CD4-positive, CD25-positive, alpha-beta regulatory T cell (primary cell): ENCODE measurements around the gene PIGX. TPM values are rescaled to one million over a fixed set of nuclear protein-coding genes. Genes with fewer than 3 reads are reported as not detected.
A peak's percentile ranks its signal among the peaks of the same experiment; 100 is the strongest.
"Not testable (repeated sequence)": the region's sequence is repeated elsewhere in the genome, so short reads cannot be mapped to it uniquely, and the experiment has no call there.

ENCODE experiments used
- ATAC-seq, 2 donors: fragments of 150-1000 bp; cut with Tn5 transposase; one replicate each; pipeline ENCODE4 v1.10.0; 2021; ENCODE audit warnings: low read depth in 2 of 2, moderate number of reproducible peaks in 2 of 2, moderate library complexity in 1 of 2
- DNase-seq, 3 donors: peaks; one replicate each; pipeline versions ENCODE4 v3.0.0 to v3.0.0-alpha.2; 2012 to 2022; ENCODE audit warnings: mixed read lengths in 1 of 3
- H3K27ac ChIP-seq: one replicate; pipeline ENCODE4 v1.7.0; 2013; ENCODE audit warnings: mild to moderate bottlenecking, low read length; ENCODE audit not compliant: insufficient read depth, poor library complexity, severe bottlenecking
- H3K27me3 ChIP-seq: one replicate; pipeline ENCODE4 v1.7.0; 2013; ENCODE audit warnings: low read length; ENCODE audit not compliant: control insufficient read depth, insufficient read depth
- H3K36me3 ChIP-seq: one replicate; pipeline ENCODE4 v1.7.0; 2013; ENCODE audit warnings: mild to moderate bottlenecking, low read length, moderate library complexity; ENCODE audit not compliant: control insufficient read depth, insufficient read depth
- H3K4me1 ChIP-seq: 2 replicates; pipeline ENCODE4 v1.7.0; 2013; ENCODE audit warnings: mild to moderate bottlenecking, low read length; ENCODE audit not compliant: insufficient read depth, control insufficient read depth, poor library complexity, severe bottlenecking
- H3K4me3 ChIP-seq: one replicate; pipeline ENCODE4 v1.7.0; 2013; ENCODE audit warnings: low read depth, mild to moderate bottlenecking, low read length, moderate library complexity
- H3K9me3 ChIP-seq, 2 experiments: 1 replicate in 1 of 2; 2 replicates in 1 of 2; pipeline ENCODE4 v1.7.0; 2013; ENCODE audit warnings: low read length in 2 of 2, mild to moderate bottlenecking in 1 of 2, moderate library complexity in 1 of 2; ENCODE audit not compliant: control insufficient read depth in 2 of 2
- H3K27ac Mint-ChIP-seq, 3 donors: one replicate each; pipeline ENCODE4 v1.8.0; 2020 to 2022; ENCODE audit warnings: mild to moderate bottlenecking in 3 of 3, mixed read lengths in 3 of 3, moderate library complexity in 2 of 3
- H3K27me3 Mint-ChIP-seq: one replicate; pipeline ENCODE4 v1.8.0; 2022; ENCODE audit warnings: mild to moderate bottlenecking, mixed read lengths
- H3K36me3 Mint-ChIP-seq: one replicate; pipeline ENCODE4 v1.8.0; 2020; ENCODE audit warnings: mixed read lengths
- H3K4me1 Mint-ChIP-seq, 4 donors: one replicate each; pipeline ENCODE4 v1.8.0; 2020 to 2022; ENCODE audit warnings: mixed read lengths in 4 of 4, mild to moderate bottlenecking in 1 of 4
- H3K4me3 Mint-ChIP-seq, 4 donors: one replicate each; pipeline ENCODE4 v1.8.0; 2020 to 2022; ENCODE audit warnings: mild to moderate bottlenecking in 4 of 4, mixed read lengths in 4 of 4, moderate library complexity in 3 of 4
- H3K9me3 Mint-ChIP-seq, 7 donors: one replicate each; pipeline ENCODE4 v1.8.0; 2020 to 2022; ENCODE audit warnings: mixed read lengths in 7 of 7, mild to moderate bottlenecking in 3 of 7, moderate library complexity in 2 of 7
- polyA plus RNA-seq, 4 donors: library from polyadenylated mRNA; unstranded; fragments of 300-500 nt; fragmentation: Illumina TruSeq; gene quantifications; one replicate each; pipeline ENCODE4 v1.2.3, GENCODE V29; 2021
- total RNA-seq: library from RNA; stranded (reverse); gene quantifications from one replicate; pipeline ENCODE4 v1.2.3, GENCODE V29; 2022

PIGX gene
- total and polyA plus RNA-seq, 5 donors from 2014 or later, result 17.2 to 40.4 (median 24.6) TPM

DNA sequence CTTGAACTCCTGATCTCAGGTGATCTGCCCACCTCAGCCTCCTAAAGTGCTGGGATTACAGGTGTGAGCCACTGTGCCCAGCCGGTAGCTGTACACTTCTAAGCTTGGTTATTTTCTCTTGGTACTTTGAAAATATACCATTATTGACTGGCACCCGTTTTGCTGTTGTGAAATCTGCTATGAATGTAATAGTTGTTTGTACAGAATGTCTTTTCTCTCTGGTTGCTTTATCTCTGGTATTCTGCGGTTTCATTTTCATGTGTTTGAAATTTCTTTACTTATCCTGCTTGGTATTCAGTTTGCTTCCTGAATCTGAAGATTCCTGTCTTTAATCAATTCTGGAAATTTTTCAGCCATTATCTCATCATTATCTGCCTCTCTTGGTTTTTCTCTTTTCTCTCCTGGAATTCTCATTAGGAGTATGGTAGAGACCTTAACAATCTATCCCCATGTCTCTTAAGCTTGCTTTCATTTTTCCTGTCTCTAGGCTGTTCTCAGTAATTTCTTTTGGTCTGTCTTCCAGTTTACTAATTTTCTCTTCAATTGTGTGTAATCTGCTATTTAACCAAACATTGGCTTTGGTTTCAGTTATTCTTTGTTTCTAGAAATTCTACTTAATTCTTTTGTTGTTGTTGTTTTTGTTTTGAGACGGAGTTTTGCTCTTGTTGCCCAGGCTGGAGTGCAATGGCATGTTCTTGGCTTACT lies 24.6 kb downstream of the PIGX start:
- Histone ChIP-seq H3K27me3 (no peaks in the 10 kb centered on the region), H3K27ac (no peak overlapping the region), H3K4me3 (no peak overlapping the region), H3K9me3 (no peaks in the 10 kb centered on the region), H3K4me1 (peaks cover 7% of the 10 kb centered on the region), H3K36me3 (peaks cover 2% of the 10 kb centered on the region)
- Mint-ChIP-seq H3K36me3 (peaks cover 5% of the 10 kb centered on the region), H3K4me3 (peak overlapping the region in 2 of 4 donors; percentile 3 to 43), H3K27me3 (no peaks in the 10 kb centered on the region), H3K27ac (no peak overlapping the region), H3K4me1 (peaks cover 6 to 32% (median 20%) of the 10 kb centered on the region in 4 donors), H3K9me3 (no peaks in the 10 kb centered on the region)
- DNase-seq, result no peak
- no peak for ATAC-seq

DNA sequence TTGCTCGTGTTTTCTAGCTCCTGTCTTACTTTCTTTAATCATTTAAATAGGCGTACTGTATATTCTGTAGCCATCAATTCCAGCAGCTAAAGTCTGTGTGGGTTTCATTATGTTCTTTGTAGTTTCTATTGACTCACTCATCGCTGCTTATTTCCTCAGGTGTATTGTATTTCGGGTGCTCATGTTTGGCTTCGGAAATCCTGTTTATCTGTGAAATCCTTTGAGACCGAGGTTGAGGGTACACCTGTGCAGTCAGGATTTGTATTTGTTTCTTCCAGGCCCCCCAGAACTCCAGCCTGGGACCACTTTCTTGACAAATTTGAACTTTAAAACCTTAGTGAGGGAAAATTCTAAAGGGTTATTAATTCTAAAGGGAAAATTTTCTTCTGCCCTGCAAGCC lies 25.5 kb downstream of the PIGX start:
- no peak overlapping the region for H3K4me3 ChIP-seq
- H3K9me3 Mint-ChIP-seq, result no peaks in the 10 kb centered on the region
- no peaks in the 10 kb centered on the region for H3K27me3 Mint-ChIP-seq
- no peak overlapping the region for H3K27ac ChIP-seq
- peak overlapping the region in 1 of 3 donors; percentile 76 for H3K27ac Mint-ChIP-seq
- ATAC-seq (no peak), DNase-seq (no peak)
- peaks cover 7 to 33% (median 22%) of the 10 kb centered on the region in 4 donors for H3K4me1 Mint-ChIP-seq
- no peak overlapping the region for H3K4me3 Mint-ChIP-seq
- peaks cover 2% of the 10 kb centered on the region for H3K36me3 ChIP-seq
- no peaks in the 10 kb centered on the region for H3K27me3 ChIP-seq
- H3K9me3 ChIP-seq, result no peaks in the 10 kb centered on the region
- peaks cover 12% of the 10 kb centered on the region for H3K4me1 ChIP-seq
- peaks cover 5% of the 10 kb centered on the region for H3K36me3 Mint-ChIP-seq

DNA sequence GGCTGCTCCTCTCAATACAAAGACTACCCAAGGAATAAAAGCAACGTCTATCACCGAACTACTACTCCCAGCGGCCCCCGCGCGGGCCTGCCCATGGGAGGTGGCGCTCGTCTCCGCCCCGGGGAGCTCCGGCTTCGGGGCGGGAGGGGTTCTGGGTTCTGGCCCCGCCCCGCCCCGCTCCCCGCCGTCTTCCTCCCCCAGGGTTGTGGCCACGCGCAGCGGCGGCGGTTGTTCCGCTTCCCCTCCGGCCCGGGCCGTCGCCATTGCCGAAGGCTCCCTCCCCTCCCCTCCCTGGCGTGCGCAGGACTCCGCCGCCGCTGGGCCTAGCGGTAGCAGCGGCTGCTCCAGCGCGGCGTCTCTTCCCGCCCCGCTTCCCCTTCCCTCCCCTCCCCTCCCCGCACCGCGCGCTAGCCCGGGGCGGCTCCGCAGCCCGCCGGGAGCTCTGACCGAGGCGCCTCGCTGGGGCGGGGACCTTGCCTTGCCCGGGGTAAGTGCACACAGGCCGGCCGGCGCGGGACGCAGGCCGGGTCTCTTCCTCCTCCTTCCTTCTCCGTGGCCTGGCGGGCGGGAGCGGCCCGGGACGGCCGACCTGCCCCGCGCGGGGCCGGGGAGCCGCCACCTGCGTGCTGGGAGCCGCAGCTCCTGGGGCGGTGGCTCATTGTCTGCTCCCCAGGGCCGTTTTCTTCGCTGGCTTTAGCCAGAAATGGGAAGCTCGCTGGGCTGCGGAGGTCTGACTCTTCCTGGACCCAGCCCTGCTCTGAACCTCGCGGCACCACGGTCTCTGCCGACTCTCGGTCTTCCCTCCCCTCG lies 27.7 kb downstream of the PIGX start, which contains the start of gene PAK2:
TSS of gene PAK2 (plus strand) at position 187 of the 810 bp plus-strand sequence. CDS start 42,790 bp downstream, outside the sequence.
- peak within 1 kb of the TSS; percentile 95 for H3K4me3 ChIP-seq
- no peaks in the 10 kb centered on the region for H3K9me3 Mint-ChIP-seq
- peaks cover 17 to 47% (median 36%) of the 10 kb centered on the region in 4 donors for H3K4me1 Mint-ChIP-seq
- peak within 1 kb of the TSS; percentile 90 to 99 (median 99) for H3K4me3 Mint-ChIP-seq
- H3K27ac ChIP-seq, result peak within 1 kb of the TSS; percentile 95
- H3K27me3 Mint-ChIP-seq, result no peaks in the 10 kb centered on the region
- ATAC-seq, result peak; percentile 89 to 91
- H3K36me3 ChIP-seq, result peaks cover 3% of the 10 kb centered on the region
- no peaks in the 10 kb centered on the region for H3K27me3 ChIP-seq
- peak within 1 kb of the TSS; percentile 98 to 100 (median 98) for H3K27ac Mint-ChIP-seq
- H3K36me3 Mint-ChIP-seq, result no peaks in the 10 kb centered on the region
- peaks cover 21% of the 10 kb centered on the region for H3K4me1 ChIP-seq
- DNase-seq, result peak; percentile 86 to 94 (median 90)
- no peaks in the 10 kb centered on the region for H3K9me3 ChIP-seq

DNA sequence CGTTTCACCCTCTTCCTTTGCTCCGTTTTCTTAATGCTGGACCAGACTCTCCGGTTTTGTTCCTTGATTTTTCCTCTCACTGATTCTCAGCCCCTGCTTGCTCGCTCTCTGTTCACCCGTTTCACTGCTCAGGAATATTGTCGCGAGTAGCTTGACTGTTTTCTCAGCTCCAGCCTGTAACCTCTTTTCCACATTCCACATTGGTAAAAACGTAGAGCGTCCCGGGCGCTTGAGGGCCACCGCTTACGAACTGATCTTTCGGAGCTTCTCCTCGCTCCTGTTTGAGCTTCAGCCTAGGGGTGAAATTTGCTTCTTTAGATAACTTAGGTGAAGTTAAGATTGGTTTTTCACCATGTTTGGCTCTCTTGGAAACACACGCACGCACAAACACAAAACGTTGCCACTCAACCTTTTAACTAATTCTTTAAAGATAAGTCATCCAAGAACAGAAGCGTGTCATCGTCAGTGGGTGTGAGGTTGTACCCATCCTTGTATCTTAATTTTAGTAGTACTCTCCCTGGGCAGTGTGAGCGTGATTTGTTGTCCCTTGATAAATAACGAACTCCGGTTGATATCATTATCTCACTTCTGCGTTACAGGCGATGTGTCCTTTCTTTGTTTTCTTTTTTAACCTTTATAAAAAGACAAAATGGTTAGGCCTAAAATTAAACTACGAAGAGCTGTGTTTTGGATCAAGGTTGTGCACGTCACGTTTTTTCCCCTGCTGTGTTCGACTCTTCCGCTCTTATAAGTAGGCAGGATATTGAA lies 28.5 kb downstream of the PIGX start:
- ATAC-seq (peak in 1 of 2 donors; percentile 20), DNase-seq (peak; percentile 6 to 83 (median 73))
- no peaks in the 10 kb centered on the region for H3K27me3 Mint-ChIP-seq
- H3K36me3 Mint-ChIP-seq, result no peaks in the 10 kb centered on the region
- Histone ChIP-seq H3K4me1 (peaks cover 21% of the 10 kb centered on the region), H3K36me3 (peaks cover 3% of the 10 kb centered on the region), H3K9me3 (no peaks in the 10 kb centered on the region), H3K27ac (peak overlapping the region; percentile 95), H3K4me3 (peak overlapping the region; percentile 95), H3K27me3 (no peaks in the 10 kb centered on the region)
- H3K4me3 Mint-ChIP-seq, result peak overlapping the region; percentile 90 to 99 (median 99)
- peaks cover 17 to 52% (median 38%) of the 10 kb centered on the region in 4 donors for H3K4me1 Mint-ChIP-seq
- H3K9me3 Mint-ChIP-seq, result no peaks in the 10 kb centered on the region
- H3K27ac Mint-ChIP-seq, result peak overlapping the region; percentile 98 to 100 (median 98)

DNA sequence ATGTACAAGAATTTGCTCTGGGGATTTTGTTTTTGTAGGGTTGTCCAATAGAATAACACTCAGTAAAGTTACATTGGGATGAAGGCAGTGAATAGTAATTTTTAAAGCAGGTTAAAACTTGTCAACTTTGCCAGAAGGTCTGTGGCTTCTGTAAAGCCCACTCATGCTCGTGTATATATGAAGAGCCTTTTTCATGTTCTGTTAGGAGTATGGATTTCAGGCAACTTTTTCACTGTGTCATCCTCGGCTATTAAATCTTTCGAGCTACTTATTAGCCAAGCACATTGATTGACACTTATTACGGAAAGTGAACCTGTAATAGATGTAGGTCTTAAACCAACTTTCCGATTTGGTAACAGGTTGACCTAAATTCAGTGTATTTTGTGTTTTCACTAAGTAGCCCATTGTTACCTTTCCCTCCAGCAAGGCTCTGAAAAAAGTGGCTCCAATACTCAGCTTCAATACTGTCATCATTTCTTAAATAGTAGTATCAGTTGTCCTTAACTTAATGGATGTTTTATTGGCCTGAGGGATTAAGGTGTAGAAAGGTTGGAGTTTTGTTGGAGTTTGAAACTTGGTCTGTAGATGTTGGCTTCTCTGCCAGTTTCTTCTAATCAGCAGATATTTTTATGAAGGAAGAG lies 29.2 kb downstream of the PIGX start:
- Histone ChIP-seq H3K27me3 (no peaks in the 10 kb centered on the region), H3K9me3 (no peaks in the 10 kb centered on the region), H3K36me3 (peaks cover 7% of the 10 kb centered on the region), H3K27ac (peak overlapping the region; percentile 95), H3K4me3 (peak overlapping the region; percentile 95), H3K4me1 (peaks cover 24% of the 10 kb centered on the region)
- ATAC-seq (no peak), DNase-seq (no peak)
- Mint-ChIP-seq H3K9me3 (no peaks in the 10 kb centered on the region), H3K4me1 (peaks cover 21 to 59% (median 43%) of the 10 kb centered on the region in 4 donors), H3K27me3 (no peaks in the 10 kb centered on the region), H3K27ac (peak overlapping the region; percentile 98 to 100 (median 98)), H3K4me3 (peak overlapping the region; percentile 90 to 99 (median 99)), H3K36me3 (peaks cover 4% of the 10 kb centered on the region)

DNA sequence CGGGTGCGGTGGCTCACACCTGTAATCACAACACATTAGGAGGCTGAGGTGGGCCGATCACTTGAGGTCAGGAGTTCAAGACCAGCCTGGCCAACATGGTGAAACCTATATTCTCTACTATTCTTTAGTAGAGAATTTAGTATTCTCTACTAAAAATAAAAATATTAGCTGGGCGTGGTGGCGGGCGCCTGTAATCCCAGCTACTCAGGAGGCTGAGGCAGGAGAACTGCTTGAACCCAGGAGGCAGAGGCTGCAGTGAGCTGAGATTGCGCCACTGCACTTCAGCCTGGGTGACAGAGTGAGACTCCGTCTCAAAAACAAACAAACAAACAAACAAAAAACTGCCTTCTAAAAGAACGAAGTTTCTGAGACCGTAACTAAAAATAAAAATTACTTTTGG lies 31.4 kb downstream of the PIGX start:
- Mint-ChIP-seq H3K4me1 (peaks cover 32 to 67% (median 50%) of the 10 kb centered on the region in 4 donors), H3K4me3 (peak overlapping the region; percentile 58 to 87 (median 66))

DNA sequence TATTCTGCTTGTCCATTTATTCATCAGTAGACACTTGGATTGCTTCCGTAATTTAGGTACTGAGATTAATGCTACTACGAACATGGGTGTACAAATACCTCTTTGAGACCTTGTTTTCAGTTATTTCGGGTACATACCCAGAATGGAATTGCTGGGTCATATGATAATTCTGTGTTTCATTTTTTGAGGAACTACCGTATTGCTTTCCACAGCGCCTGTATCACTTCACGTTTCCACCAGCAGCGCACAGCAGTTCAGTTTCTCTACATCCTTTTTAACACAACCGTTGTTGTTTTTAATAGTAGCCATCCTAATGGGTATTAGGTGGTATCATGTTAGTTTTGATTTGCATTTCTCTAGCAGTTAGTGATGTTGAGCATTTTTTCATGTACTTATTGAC lies 36.9 kb downstream of the PIGX start:
- DNase-seq (no peak), ATAC-seq (no peak)
- Histone ChIP-seq H3K9me3 (no peaks in the 10 kb centered on the region), H3K27ac (no peak overlapping the region), H3K36me3 (peaks cover 36% of the 10 kb centered on the region), H3K4me1 (peaks cover 20% of the 10 kb centered on the region), H3K4me3 (no peak overlapping the region), H3K27me3 (no peaks in the 10 kb centered on the region)
- no peaks in the 10 kb centered on the region for H3K27me3 Mint-ChIP-seq
- no peaks in the 10 kb centered on the region for H3K9me3 Mint-ChIP-seq
- peak overlapping the region in 2 of 4 donors; percentile 9 to 44 for H3K4me3 Mint-ChIP-seq
- peaks cover 35% of the 10 kb centered on the region for H3K36me3 Mint-ChIP-seq
- no peak overlapping the region for H3K27ac Mint-ChIP-seq
- H3K4me1 Mint-ChIP-seq, result peaks cover 51 to 84% (median 60%) of the 10 kb centered on the region in 4 donors

More for the DNA sequence above, 31.4 kb downstream of the PIGX start:
- H3K36me3 Mint-ChIP-seq, result peaks cover 15% of the 10 kb centered on the region
- not testable (repeated sequence) for H3K27me3 Mint-ChIP-seq, H3K9me3 ChIP-seq, H3K9me3 Mint-ChIP-seq, ATAC-seq, DNase-seq, H3K27me3 ChIP-seq
- Histone ChIP-seq H3K4me3 (peak overlapping the region; percentile 79), H3K4me1 (peaks cover 33% of the 10 kb centered on the region), H3K36me3 (peaks cover 17% of the 10 kb centered on the region), H3K27ac (peak overlapping the region; percentile 47)
- H3K27ac Mint-ChIP-seq, result peak overlapping the region in 2 of 3 donors; percentile 41 to 68
